GM19238 (cell line): ENCODE measurements around the gene EPHA3.

ENCODE experiments used
- DNase-seq: peaks from one replicate; pipeline ENCODE4 v3.0.0; 2011; ENCODE audit warnings: low spot score; ENCODE audit not compliant: insufficient read length

Gene EPHA3

DNA sequence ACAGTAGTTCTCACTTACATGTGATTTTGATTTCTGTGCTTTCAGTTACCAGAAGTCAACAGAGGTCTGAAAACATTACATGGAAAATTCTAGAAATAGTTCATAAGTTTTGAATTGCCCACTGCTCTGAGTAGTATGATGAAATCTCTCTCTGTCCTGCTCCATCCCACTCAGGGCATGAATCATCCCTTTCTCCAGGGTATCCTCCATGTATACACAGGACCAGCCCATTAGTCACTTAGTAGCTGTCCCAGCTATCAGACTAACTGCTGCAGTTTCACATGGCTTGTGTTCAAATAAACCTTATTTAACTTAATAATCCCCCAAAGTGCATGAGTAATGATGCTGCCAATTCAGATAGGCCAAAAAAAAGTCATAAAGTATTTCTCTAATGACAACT lies 38.6 kb downstream of the EPHA3 start:
- DNase-seq: no peak

GRCh38 chr3:89154416-89154815 lies 47.0 kb downstream of the EPHA3 start:
- no peak for DNase-seq

- no peak for DNase-seq
These were observed 48.4 kb downstream of the EPHA3 start for GRCh38 chr3:89155811-89156210.

- DNase-seq: no peak
These were observed 50.2 kb downstream of the EPHA3 start for GRCh38 chr3:89157575-89157974.

GRCh38 chr3:89159605-89160004 lies 52.2 kb downstream of the EPHA3 start:
- no peak for DNase-seq

- DNase-seq: no peak
These were observed 57.4 kb downstream of the EPHA3 start for GRCh38 chr3:89164774-89165173.

GRCh38 chr3:89165636-89166263 lies 58.3 kb downstream of the EPHA3 start:
- no peak for DNase-seq

DNA sequence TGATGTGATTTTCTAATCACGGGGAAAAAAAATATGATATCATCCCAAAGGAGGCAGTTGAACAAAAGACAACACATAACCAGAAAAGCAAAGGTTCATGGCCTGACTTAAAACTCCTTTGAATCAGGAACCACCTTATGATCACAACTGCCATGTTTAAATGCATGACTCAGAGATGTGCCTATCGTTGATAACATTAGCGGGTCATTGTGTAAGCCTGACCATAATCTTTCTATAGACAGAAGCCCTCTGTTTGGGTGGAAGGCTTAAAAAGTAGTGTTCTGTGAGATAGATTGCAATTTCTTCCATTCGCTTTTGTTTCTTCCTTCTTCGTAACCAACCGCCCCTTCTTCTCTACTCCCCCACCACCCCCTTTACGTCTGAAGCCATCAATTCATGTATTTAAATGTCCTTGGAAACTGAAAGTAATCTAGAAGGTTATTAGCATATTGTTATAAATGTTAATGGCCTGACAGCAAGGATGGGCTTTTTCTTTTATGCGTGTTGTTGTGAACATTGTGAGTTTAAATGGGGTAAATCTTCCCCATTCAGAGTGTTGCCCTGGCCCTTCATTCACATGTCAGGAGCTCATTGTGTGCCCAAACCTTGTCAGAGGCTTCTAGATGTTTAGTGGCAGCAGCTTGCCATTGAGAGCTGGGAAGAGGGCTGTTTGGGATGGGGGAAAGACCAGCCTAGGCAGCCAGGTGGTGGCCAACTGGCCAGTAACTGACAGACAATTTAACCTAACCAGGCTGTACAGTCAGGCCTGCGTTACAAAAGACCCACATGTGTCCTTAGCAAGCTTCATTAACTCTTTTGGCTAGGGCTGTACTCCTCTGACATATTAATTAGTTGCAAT lies 64.5 kb downstream of the EPHA3 start:
- no peak for DNase-seq

GRCh38 chr3:89173546-89173945 lies 66.1 kb downstream of the EPHA3 start:
- no peak for DNase-seq

- DNase-seq: no peak
These were observed 72.1 kb downstream of the EPHA3 start for GRCh38 chr3:89179355-89180001.

- no peak for DNase-seq
These were observed 72.9 kb downstream of the EPHA3 start for GRCh38 chr3:89180334-89180733.

DNA sequence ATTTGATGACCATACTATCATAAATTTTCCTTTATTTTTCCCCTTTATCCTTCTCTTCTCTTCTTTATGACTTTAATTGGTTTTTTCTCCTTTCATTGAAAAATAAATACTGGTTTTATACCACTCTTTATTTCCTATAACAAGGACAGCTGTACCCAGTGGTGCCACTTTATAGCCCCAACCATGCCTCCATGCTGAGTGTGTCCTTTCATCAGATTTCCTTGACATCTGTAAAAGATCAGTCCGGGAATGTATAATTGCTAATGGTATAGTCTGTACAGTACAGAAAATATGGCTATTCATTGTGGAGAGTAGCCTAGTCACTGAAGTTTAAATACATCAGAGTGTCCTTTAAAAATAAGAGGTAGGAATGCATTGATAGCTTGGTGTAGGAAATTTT lies 74.6 kb downstream of the EPHA3 start:
- no peak for DNase-seq

GRCh38 chr3:89184151-89184995 lies 77.0 kb downstream of the EPHA3 start:
- no peak for DNase-seq

- DNase-seq: no peak
These were observed 79.0 kb downstream of the EPHA3 start for GRCh38 chr3:89186456-89186855.

DNA sequence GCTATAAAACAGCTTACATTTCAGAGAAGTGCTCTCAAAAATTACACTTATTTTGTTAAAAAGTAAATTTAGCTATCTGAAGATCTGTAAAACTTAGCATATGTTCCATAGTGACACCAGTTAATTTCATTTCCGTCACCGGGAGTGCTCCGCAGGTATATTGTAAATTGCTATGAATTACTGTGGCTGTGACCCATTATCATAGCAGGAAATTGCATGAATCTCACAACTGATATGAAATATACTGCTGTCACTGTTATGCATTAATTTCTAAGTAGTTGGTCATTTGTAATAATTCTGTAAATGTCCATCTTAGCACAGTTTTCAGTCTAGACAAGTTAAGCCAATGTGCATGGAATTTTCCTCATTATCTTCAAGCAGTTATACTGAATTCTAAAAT lies 91.2 kb downstream of the EPHA3 start:
- DNase-seq: no peak

DNA sequence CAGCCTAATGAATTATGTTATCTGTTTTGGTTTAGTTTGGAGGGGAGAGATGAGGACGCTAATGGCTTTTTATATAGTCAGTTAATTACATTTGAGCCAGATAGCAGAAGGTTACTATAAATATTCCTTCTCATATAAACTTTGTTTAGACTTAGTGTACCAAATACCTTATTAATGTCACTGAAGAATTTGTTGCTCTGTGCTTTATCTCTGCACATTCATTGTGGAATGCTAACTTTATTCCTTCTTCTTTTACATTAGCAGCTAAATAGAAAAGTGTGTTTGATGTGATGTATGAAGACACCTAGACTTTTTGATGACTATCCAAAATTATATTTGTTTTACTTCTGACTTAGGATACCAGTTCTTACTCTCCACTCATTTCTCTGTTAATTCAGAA lies 105.2 kb downstream of the EPHA3 start:
- no peak for DNase-seq

DNA sequence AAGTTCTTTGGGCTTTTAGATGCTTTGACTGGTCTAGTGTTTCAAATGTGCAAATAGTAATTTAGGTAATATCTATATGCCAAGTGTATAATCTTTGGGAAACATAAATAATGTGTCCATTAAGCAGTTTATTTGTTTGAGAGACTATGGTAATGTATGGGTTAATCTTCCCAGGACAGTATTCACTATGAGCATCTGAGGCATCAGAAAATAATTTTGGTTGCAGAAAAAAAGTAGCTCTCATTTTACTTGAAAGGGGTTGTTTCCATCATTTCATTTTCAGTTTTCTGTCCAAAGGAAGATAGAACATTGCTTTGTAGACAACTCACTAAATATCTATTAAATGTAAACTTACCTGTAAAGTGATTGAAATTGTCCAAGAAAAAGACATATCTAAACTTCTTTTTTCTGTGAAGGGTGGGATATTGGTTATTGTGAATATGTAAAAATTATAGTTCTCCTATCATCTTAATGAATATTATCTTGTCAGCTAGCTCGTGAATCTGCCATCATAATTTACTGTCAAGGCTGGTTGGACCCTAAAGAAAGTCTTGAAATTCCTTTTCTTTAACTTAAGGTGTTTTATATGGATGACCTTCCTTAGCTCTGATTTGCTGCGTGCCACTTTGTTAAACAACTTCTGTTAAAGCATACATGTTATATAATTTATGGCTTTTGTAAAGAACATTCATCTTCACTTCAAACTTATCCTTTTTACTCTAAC lies 108.8 kb downstream of the EPHA3 start:
- no peak for DNase-seq

DNA sequence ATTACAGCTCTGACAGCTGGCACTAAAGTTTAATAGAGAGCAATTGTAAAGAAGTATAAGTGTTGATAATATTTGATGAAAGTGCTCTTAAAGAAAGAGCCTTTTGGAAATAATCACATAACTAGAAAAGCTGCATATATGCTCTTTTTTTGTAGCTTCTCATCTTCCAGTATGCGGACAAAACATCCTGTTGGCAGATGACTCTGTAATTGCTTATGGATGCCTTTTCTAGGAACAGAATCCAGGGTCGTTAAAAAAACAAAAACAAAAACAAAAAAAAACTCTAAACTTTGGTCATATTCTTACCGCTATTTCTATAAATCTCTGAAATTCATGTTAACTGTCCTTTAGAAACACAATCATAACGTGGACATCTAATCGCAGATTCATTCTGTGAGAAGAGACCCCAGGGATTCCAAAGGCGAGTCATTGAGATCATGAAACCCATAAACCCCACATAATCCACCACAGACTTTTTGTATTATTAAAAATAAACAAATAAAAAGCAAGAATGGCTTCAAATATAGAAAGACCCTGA lies 109.8 kb downstream of the EPHA3 start:
- DNase-seq: no peak

DNA sequence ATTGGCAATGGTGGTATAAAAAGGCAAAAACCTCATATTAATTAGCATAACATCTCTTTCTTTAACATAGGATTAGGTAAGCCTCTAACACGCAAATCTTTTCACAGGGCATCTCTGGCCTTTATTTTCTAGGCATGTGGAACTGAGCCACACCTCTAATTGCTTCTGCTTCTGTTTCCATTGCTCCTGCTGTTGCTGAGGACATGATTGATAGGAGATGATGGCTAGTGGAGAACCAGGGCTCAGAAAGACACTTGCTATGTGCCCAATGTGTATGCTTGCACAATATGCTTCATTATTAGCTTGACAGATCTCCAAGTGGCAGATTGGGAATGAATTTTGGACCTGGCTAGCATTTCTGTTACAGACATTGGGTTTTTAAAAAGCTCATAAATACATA lies 114.5 kb downstream of the EPHA3 start:
- DNase-seq: no peak

- no peak for DNase-seq
These were observed 115.8 kb downstream of the EPHA3 start for GRCh38 chr3:89223188-89223587.

- DNase-seq: no peak
These were observed 119.8 kb downstream of the EPHA3 start for GRCh38 chr3:89227218-89227617.
